GOT3 (cell line): Measurements from ENCODE around the gene PRKCA.
"Not testable (repeated sequence)": the region's sequence is repeated elsewhere in the genome, so short reads cannot be mapped to it uniquely, and the experiment has no call there.

Source experiments
- DNase-seq: peaks from one replicate; lab custom pipeline; 2025; ENCODE audit warnings: mixed read lengths; lab: John Stamatoyannopoulos, UW

Gene PRKCA

GRCh38 chr17:66578781-66579489, 276.5 kb downstream of the PRKCA start:
- DNase-seq = no peak

- DNase-seq = no peak
Measured at GRCh38 chr17:66579556-66579955, 277.1 kb downstream of the PRKCA start.

- no peak for DNase-seq
Measured at GRCh38 chr17:66580184-66580955, 278.0 kb downstream of the PRKCA start.

- DNase-seq = no peak
Measured at GRCh38 chr17:66580956-66581391, 278.6 kb downstream of the PRKCA start.

GRCh38 chr17:66582373-66583111, 280.1 kb downstream of the PRKCA start:
- DNase-seq = no peak

GRCh38 chr17:66583112-66583748, 280.8 kb downstream of the PRKCA start:
- no peak for DNase-seq

- DNase-seq = no peak
Measured at GRCh38 chr17:66584927-66585326, 282.5 kb downstream of the PRKCA start.

- DNase-seq = no peak
Measured at GRCh38 chr17:66585472-66585871, 283.1 kb downstream of the PRKCA start.

- DNase-seq = no peak
Measured at GRCh38 chr17:66589892-66590291, 287.5 kb downstream of the PRKCA start.

GRCh38 chr17:66593116-66593515, 290.7 kb downstream of the PRKCA start:
- no peak for DNase-seq

GRCh38 chr17:66595893-66596292, 293.5 kb downstream of the PRKCA start:
- no peak for DNase-seq

- DNase-seq = no peak
Measured at GRCh38 chr17:66602659-66603384, 300.4 kb downstream of the PRKCA start.

GRCh38 chr17:66604376-66604775, 302.0 kb downstream of the PRKCA start:
- DNase-seq = no peak

- DNase-seq = no peak
Measured at GRCh38 chr17:66605541-66605940, 303.1 kb downstream of the PRKCA start.

GRCh38 chr17:66610361-66611133, 308.1 kb downstream of the PRKCA start:
- no peak for DNase-seq

GRCh38 chr17:66611397-66611796, 309.0 kb downstream of the PRKCA start:
- no peak for DNase-seq

- no peak for DNase-seq
Measured at GRCh38 chr17:66612993-66613392, 310.6 kb downstream of the PRKCA start.

- no peak for DNase-seq
Measured at GRCh38 chr17:66614469-66614868, 312.1 kb downstream of the PRKCA start.

- DNase-seq = no peak
Measured at GRCh38 chr17:66619206-66619605, 316.8 kb downstream of the PRKCA start.

GRCh38 chr17:66620528-66620927, 318.1 kb downstream of the PRKCA start:
- DNase-seq = no peak

- not testable (repeated sequence) for DNase-seq
Measured at GRCh38 chr17:66624630-66625029, 322.2 kb downstream of the PRKCA start.
